CD4-positive, CD25-positive, alpha-beta regulatory T cell (primary cell): Measurements from ENCODE around the gene CTF1. TPM values are rescaled to one million over a fixed set of nuclear protein-coding genes. Genes with fewer than 3 reads are reported as not detected.

Experiments
- polyA plus RNA-seq, 4 donors: library from polyadenylated mRNA; unstranded; fragments of 300-500 nt; fragmentation: Illumina TruSeq; gene quantifications; one replicate each; pipeline ENCODE4 v1.2.3, GENCODE V29; 2021
- total RNA-seq: library from RNA; stranded (reverse); gene quantifications from one replicate; pipeline ENCODE4 v1.2.3, GENCODE V29; 2022

Gene CTF1
- total and polyA plus RNA-seq, 5 donors from 2014 or later: 0.30 TPM; not detected in 4

Other genes with a start within 250 kb of the CTF1 start
- gene PRR14, start 245.7 kb upstream of the CTF1 start, total RNA-seq: 104 TPM
- gene PRR14, start 245.7 kb upstream of the CTF1 start, polyA plus RNA-seq: 10 to 100 TPM; 12.7 to 15.5 (median 13.8) TPM
- 179 TPM for gene FBRS, start 238.2 kb upstream of the CTF1 start, total RNA-seq
- 1 to 10 TPM; 2.3 to 4.2 (median 3.3) TPM for gene FBRS, start 238.2 kb upstream of the CTF1 start, polyA plus RNA-seq
- gene SRCAP, start 197.4 kb upstream of the CTF1 start, total RNA-seq: 83.0 TPM
- 10 to 100 TPM in 1 of 4 donors, 1 to 10 TPM in 3; 4.9 to 12.4 (median 7.5) TPM for gene SRCAP, start 197.4 kb upstream of the CTF1 start, polyA plus RNA-seq
- gene PHKG2, start 148.2 kb upstream of the CTF1 start, total RNA-seq: 43.9 TPM
- gene PHKG2, start 148.2 kb upstream of the CTF1 start, polyA plus RNA-seq: 10 to 100 TPM; 39.5 to 48.5 (median 44.7) TPM
- gene CFAP119, start 134.6 kb upstream of the CTF1 start, total RNA-seq: 1.8 TPM
- 1 to 10 TPM in 1 of 4 donors, under 1 TPM in 2, not detected in 1; 0.23 to 1.5 (median 0.59) TPM for gene CFAP119, start 134.6 kb upstream of the CTF1 start, polyA plus RNA-seq
- gene RNF40, start 134.3 kb upstream of the CTF1 start, total RNA-seq: 66.2 TPM
- 10 to 100 TPM; 19.0 to 26.9 (median 22.9) TPM for gene RNF40, start 134.3 kb upstream of the CTF1 start, polyA plus RNA-seq
- 0.49 TPM for gene ZNF629, start 109.4 kb upstream of the CTF1 start, total RNA-seq
- under 1 TPM; 0.23 to 0.79 (median 0.39) TPM for gene ZNF629, start 109.4 kb upstream of the CTF1 start, polyA plus RNA-seq
- 22.9 TPM for gene BCL7C, start 2.5 kb upstream of the CTF1 start, total RNA-seq
- 10 to 100 TPM; 31.4 to 43.7 (median 41.2) TPM for gene BCL7C, start 2.5 kb upstream of the CTF1 start, polyA plus RNA-seq
- gene FBXL19, start 27.0 kb downstream of the CTF1 start, total RNA-seq: 13.0 TPM
- under 1 TPM in 3 of 4 donors, not detected in 1; 0.14 to 0.21 (median 0.17) TPM for gene FBXL19, start 27.0 kb downstream of the CTF1 start, polyA plus RNA-seq
- 7.7 TPM for gene ORAI3, start 52.5 kb downstream of the CTF1 start, total RNA-seq
- 10 to 100 TPM; 30.7 to 34.7 (median 31.7) TPM for gene ORAI3, start 52.5 kb downstream of the CTF1 start, polyA plus RNA-seq
- gene SETD1A, start 61.1 kb downstream of the CTF1 start, total RNA-seq: 35.2 TPM
- 1 to 10 TPM in 1 of 4 donors, under 1 TPM in 3; 0.33 to 1.4 (median 0.63) TPM for gene SETD1A, start 61.1 kb downstream of the CTF1 start, polyA plus RNA-seq
- gene HSD3B7, start 88.6 kb downstream of the CTF1 start, total RNA-seq: not detected
- under 1 TPM in 2 of 4 donors, not detected in 2; 0.07 to 0.31 TPM for gene HSD3B7, start 88.6 kb downstream of the CTF1 start, polyA plus RNA-seq
- 0.74 TPM for gene STX1B, start 114.0 kb downstream of the CTF1 start, total RNA-seq
- not detected for gene STX1B, start 114.0 kb downstream of the CTF1 start, polyA plus RNA-seq
- 80.7 TPM for gene STX4, start 136.9 kb downstream of the CTF1 start, total RNA-seq
- gene STX4, start 136.9 kb downstream of the CTF1 start, polyA plus RNA-seq: 10 to 100 TPM; 19.1 to 28.0 (median 25.0) TPM
- 16.8 TPM for gene ZNF668, start 177.6 kb downstream of the CTF1 start, total RNA-seq
- 10 to 100 TPM in 1 of 4 donors, 1 to 10 TPM in 3; 6.4 to 15.8 (median 7.6) TPM for gene ZNF668, start 177.6 kb downstream of the CTF1 start, polyA plus RNA-seq
- 23.4 TPM for gene ZNF646, start 177.8 kb downstream of the CTF1 start, total RNA-seq
- 1 to 10 TPM; 2.2 to 5.5 (median 3.4) TPM for gene ZNF646, start 177.8 kb downstream of the CTF1 start, polyA plus RNA-seq
- gene PRSS53, start 192.3 kb downstream of the CTF1 start, total RNA-seq: 8.2 TPM
- gene PRSS53, start 192.3 kb downstream of the CTF1 start, polyA plus RNA-seq: 1 to 10 TPM in 1 of 4 donors, under 1 TPM in 3; 0.41 to 1.7 (median 0.59) TPM
- gene VKORC1, start 198.2 kb downstream of the CTF1 start, total RNA-seq: 38.1 TPM
- 100 to 1,000 TPM in 3 of 4 donors, 10 to 100 TPM in 1; 97.8 to 113 (median 105) TPM for gene VKORC1, start 198.2 kb downstream of the CTF1 start, polyA plus RNA-seq
- 8.2 TPM for gene BCKDK, start 211.8 kb downstream of the CTF1 start, total RNA-seq
- gene BCKDK, start 211.8 kb downstream of the CTF1 start, polyA plus RNA-seq: 10 to 100 TPM; 19.5 to 24.7 (median 23.5) TPM
- 103 TPM for gene KAT8, start 221.1 kb downstream of the CTF1 start, total RNA-seq
- 10 to 100 TPM; 31.8 to 49.2 (median 44.4) TPM for gene KAT8, start 221.1 kb downstream of the CTF1 start, polyA plus RNA-seq
- gene PRSS8, start 239.1 kb downstream of the CTF1 start, total RNA-seq: not detected
- gene PRSS8, start 239.1 kb downstream of the CTF1 start, polyA plus RNA-seq: not detected